Measurements from ENCODE around the gene C5orf63. TPM values are rescaled to one million over a fixed set of nuclear protein-coding genes. Genes with fewer than 3 reads are reported as not detected.

C5orf63 gene
- total and polyA plus RNA-seq, 9 of the 15 experiments (the other 6 are each of a cell fraction or from before 2014, with no cell fraction given) = 1.8 to 24.6 (median 6.2) TPM

DNA sequence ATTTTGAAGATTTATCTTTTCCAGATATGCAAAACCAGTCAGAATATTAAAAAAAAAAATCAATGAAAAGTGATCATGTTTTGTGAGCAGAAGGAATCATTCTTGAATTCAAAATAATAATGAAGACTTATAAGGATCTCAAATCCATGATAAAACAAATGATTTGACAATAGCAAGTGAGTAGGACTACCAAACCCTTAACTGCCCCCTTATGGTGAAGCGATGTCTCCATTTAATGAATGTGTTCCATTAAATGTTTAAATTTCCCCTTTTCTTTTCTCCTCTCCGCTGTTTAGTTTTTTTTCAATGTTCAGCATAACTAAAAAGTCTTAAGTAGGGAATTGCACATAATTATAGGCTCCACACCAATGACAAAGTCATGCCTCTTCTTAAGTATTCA is 30.7 kb downstream of the C5orf63 start:
- DNase-seq (ENCODE audit: extremely low read depth in 1 of 4, low spot score in 3 of 4) (peak in 1 of 4 experiments; percentile 23), ATAC-seq (peak; percentile 52; the same call in 1 of the 3 replicates), FAIRE-seq (no peak)
- intact Hi-C loops (cut with micrococcal nuclease) = loop anchor here (1.0 kb wide), 1 partner anchor 78 kb away; no protein-coding TSS in a partner anchor
- Histone ChIP-seq H3K4me3 (no peak overlapping the region), H3K9ac (ENCODE audit: insufficient read depth in 1 of 2, low read depth in 2 of 2, low read length in 2 of 2) (no peak overlapping the region), H3K79me2 (ENCODE audit: control insufficient read depth, insufficient read depth, low read length) (no peaks in the 10 kb centered on the region), H3K4me1 (replicated peaks in 1 of 2; ENCODE audit: control insufficient read depth in 2 of 2, insufficient read depth in 2 of 2, low read length in 2 of 2) (peaks cover 0 to 10% of the 10 kb centered on the region in 2 experiments; a peak in 2 of 5 replicates), H4K20me1 (replicated peaks; ENCODE audit: control insufficient read depth, insufficient read depth, low read length) (no peaks in the 10 kb centered on the region), H2AFZ (ENCODE audit: low read depth, low read length) (no peak overlapping the region), H3K9me3 (replicated peaks; ENCODE audit: control insufficient read depth, insufficient read depth, low read depth, low read length) (no peaks in the 10 kb centered on the region), H3K27me3 (ENCODE audit: control insufficient read depth in 2 of 2, insufficient read depth in 2 of 2, low read length in 2 of 2) (0 out of 5 replicates have a peak, but pooled peaks cover 0 to 3% of the 10 kb centered on the region in 2 experiments), H3K9me1 (ENCODE audit: control insufficient read depth, insufficient read depth, low read length) (no peaks in the 10 kb centered on the region), H3K36me3 (ENCODE audit: control insufficient read depth, insufficient read depth, low read length) (no peaks in the 10 kb centered on the region; the same call in 2 of the 3 replicates), H3K4me2 (ENCODE audit: insufficient read depth, low read length) (no peak overlapping the region), H3K27ac (ENCODE audit: extremely low read depth, low read depth, low read length) (no peak overlapping the region)
- CTCF ChIA-PET (ENCODE audit: low intra/inter-chr PET ratio) = no interaction called here
- no TSS peak for BruUV-seq (replicated peaks)
- POLR2A ChIA-PET = no interaction called here
- in situ Hi-C loops (cut with MboI) = no loop called here
- TF ChIP-seq, protein P1, sequence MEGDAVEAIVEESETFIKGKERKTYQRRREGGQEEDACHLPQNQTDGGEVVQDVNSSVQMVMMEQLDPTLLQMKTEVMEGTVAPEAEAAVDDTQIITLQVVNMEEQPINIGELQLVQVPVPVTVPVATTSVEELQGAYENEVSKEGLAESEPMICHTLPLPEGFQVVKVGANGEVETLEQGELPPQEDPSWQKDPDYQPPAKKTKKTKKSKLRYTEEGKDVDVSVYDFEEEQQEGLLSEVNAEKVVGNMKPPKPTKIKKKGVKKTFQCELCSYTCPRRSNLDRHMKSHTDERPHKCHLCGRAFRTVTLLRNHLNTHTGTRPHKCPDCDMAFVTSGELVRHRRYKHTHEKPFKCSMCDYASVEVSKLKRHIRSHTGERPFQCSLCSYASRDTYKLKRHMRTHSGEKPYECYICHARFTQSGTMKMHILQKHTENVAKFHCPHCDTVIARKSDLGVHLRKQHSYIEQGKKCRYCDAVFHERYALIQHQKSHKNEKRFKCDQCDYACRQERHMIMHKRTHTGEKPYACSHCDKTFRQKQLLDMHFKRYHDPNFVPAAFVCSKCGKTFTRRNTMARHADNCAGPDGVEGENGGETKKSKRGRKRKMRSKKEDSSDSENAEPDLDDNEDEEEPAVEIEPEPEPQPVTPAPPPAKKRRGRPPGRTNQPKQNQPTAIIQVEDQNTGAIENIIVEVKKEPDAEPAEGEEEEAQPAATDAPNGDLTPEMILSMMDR (IDR thresholded peaks at IDR 0.05 in 2 of 3, conservative IDR thresholded peaks at IDR 0.05 in 1 of 3; ENCODE audit: insufficient read depth in 2 of 3, low read depth in 1 of 3, low read length in 3 of 3) = peak in 2 of 3 experiments; percentile 27 to 50; a peak in 2 of 6 replicates
- no peak for TF ChIP-seq SLC30A9 (CRISPR knock-in tag; IDR thresholded peaks at IDR 0.05)
- no peak for TF ChIP-seq DACH1 (IDR thresholded peaks at IDR 0.05; ENCODE audit: partially characterized antibody)
- TF ChIP-seq, protein P2, sequence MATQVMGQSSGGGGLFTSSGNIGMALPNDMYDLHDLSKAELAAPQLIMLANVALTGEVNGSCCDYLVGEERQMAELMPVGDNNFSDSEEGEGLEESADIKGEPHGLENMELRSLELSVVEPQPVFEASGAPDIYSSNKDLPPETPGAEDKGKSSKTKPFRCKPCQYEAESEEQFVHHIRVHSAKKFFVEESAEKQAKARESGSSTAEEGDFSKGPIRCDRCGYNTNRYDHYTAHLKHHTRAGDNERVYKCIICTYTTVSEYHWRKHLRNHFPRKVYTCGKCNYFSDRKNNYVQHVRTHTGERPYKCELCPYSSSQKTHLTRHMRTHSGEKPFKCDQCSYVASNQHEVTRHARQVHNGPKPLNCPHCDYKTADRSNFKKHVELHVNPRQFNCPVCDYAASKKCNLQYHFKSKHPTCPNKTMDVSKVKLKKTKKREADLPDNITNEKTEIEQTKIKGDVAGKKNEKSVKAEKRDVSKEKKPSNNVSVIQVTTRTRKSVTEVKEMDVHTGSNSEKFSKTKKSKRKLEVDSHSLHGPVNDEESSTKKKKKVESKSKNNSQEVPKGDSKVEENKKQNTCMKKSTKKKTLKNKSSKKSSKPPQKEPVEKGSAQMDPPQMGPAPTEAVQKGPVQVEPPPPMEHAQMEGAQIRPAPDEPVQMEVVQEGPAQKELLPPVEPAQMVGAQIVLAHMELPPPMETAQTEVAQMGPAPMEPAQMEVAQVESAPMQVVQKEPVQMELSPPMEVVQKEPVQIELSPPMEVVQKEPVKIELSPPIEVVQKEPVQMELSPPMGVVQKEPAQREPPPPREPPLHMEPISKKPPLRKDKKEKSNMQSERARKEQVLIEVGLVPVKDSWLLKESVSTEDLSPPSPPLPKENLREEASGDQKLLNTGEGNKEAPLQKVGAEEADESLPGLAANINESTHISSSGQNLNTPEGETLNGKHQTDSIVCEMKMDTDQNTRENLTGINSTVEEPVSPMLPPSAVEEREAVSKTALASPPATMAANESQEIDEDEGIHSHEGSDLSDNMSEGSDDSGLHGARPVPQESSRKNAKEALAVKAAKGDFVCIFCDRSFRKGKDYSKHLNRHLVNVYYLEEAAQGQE (IDR thresholded peaks at IDR 0.05; ENCODE audit: borderline replicate concordance) = peak; percentile 49; the same call in 1 of the 2 replicates
- TF ChIP-seq, protein P2 (CRISPR knock-in tag; IDR thresholded peaks at IDR 0.05; ENCODE audit: low read depth) = no peak
- peak in 1 of 2 experiments; percentile 63; a peak in 2 of 4 replicates for TF ChIP-seq RAD21 (CRISPR knock-in tag; conservative IDR thresholded peaks at IDR 0.05 in 1 of 2, IDR thresholded peaks at IDR 0.05 in 1 of 2)
- WGBS (ENCODE audit: insufficient coverage, low coverage, missing lambda C conversion rate) = 66% methylated on average over 2 of the region's 2 CpGs
